Measurements from ENCODE around the gene MVB12B. TPM values are rescaled to one million over a fixed set of nuclear protein-coding genes. Genes with fewer than 3 reads are reported as not detected.

The MVB12B gene
- total RNA-seq, 1 donor from 2014 or later: 0.26 TPM

- Histone ChIP-seq H3K4me3 (ENCODE audit: low read depth, low read length) (no peak overlapping the region), H3K36me3 (ENCODE audit: control insufficient read depth, insufficient read depth, low read length) (no peaks in the 10 kb centered on the region), H3K27me3 (ENCODE audit: control insufficient read depth, insufficient read depth, low read length) (peaks cover 2% of the 10 kb centered on the region)
- TF ChIP-seq CTCF (IDR thresholded peaks at IDR 0.05; ENCODE audit: insufficient read depth, low read length, severe bottlenecking): no peak
- FAIRE-seq (no peak), DNase-seq (ENCODE audit: low read depth) (peak; percentile 11)
Measured at GRCh38 chr9:126299706-126300276, 26.8 kb upstream of the MVB12B start.

- no peaks in the 10 kb centered on the region for H3K27me3 ChIP-seq (ENCODE audit: control insufficient read depth, insufficient read depth, low read length)
- FAIRE-seq (no peak), DNase-seq (ENCODE audit: low read depth) (no peak)
- no peaks in the 10 kb centered on the region for H3K36me3 ChIP-seq (ENCODE audit: control insufficient read depth, insufficient read depth, low read length)
- no peak for TF ChIP-seq CTCF (IDR thresholded peaks at IDR 0.05; ENCODE audit: insufficient read depth, low read length, severe bottlenecking)
- H3K4me3 ChIP-seq (ENCODE audit: low read depth, low read length): no peak overlapping the region
Measured at GRCh38 chr9:126301196-126301595, 25.4 kb upstream of the MVB12B start.

DNA sequence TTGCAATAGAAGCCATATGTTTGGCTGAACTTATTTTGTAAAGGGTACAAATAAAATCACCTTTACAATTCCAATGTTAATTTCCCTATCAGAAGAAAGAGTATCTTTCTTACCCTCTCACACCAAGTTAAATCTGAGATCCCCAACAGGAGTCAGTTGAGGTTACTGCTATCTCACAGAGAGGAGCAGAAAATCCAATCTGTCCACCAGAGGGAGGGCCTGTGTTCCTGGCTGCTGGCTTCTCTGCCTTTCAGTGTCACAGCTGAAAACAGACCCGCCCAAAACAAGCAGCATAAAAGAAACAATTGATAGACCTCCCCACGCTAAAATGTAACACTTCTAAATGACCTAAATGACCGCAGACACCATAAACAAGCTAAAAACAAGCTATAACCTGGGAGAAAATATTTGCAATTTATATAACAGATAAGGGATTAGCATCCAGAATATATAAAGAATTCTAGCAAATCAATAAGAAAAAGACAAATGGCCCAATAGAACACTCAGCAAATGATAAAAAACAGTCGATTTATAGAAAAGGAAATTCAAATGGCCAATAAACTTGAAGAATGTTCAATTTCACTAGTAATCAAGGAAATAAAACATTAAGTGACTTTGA lies 24.5 kb upstream of the MVB12B start:
- Histone ChIP-seq H3K4me3 (ENCODE audit: low read depth, low read length) (no peak overlapping the region), H3K27me3 (ENCODE audit: control insufficient read depth, insufficient read depth, low read length) (no peaks in the 10 kb centered on the region), H3K36me3 (ENCODE audit: control insufficient read depth, insufficient read depth, low read length) (no peaks in the 10 kb centered on the region)
- peak; percentile 75 for TF ChIP-seq CTCF (IDR thresholded peaks at IDR 0.05; ENCODE audit: insufficient read depth, low read length, severe bottlenecking)
- FAIRE-seq (no peak), DNase-seq (ENCODE audit: low read depth) (peak; percentile 60)

- Histone ChIP-seq H3K27me3 (ENCODE audit: control insufficient read depth, insufficient read depth, low read length) (no peaks in the 10 kb centered on the region), H3K36me3 (ENCODE audit: control insufficient read depth, insufficient read depth, low read length) (no peaks in the 10 kb centered on the region), H3K4me3 (ENCODE audit: low read depth, low read length) (no peak overlapping the region)
- no peak for TF ChIP-seq CTCF (IDR thresholded peaks at IDR 0.05; ENCODE audit: insufficient read depth, low read length, severe bottlenecking)
- DNase-seq (ENCODE audit: low read depth): peak; percentile 33
- FAIRE-seq: no peak
Measured at GRCh38 chr9:126302730-126303129, 23.9 kb upstream of the MVB12B start.

- no peak for FAIRE-seq
- no peak for DNase-seq (ENCODE audit: low read depth)
- no peak overlapping the region for H3K4me3 ChIP-seq (ENCODE audit: low read depth, low read length)
- TF ChIP-seq CTCF (IDR thresholded peaks at IDR 0.05; ENCODE audit: insufficient read depth, low read length, severe bottlenecking): no peak
- no peaks in the 10 kb centered on the region for H3K36me3 ChIP-seq (ENCODE audit: control insufficient read depth, insufficient read depth, low read length)
- no peaks in the 10 kb centered on the region for H3K27me3 ChIP-seq (ENCODE audit: control insufficient read depth, insufficient read depth, low read length)
Measured at GRCh38 chr9:126303488-126303887, 23.1 kb upstream of the MVB12B start.

All from bronchial epithelial cell (primary cell).